Tibial artery (tissue), 4 donors: ENCODE data around the gene C5orf22.
A peak's percentile ranks its signal among the peaks of the same experiment; 100 is the strongest.

Experiments
- DNase-seq, 2 donors: peaks; one replicate each; pipeline ENCODE4 v3.0.0-alpha.2; 2019
- H3K27ac ChIP-seq, 2 donors: fragments of 200-600 bp; sonication (generic) in 1 of 2; 1 replicate in 1 of 2; 2 replicates in 1 of 2; pipeline ENCODE4 v1.5.1; 2018 to 2019; ENCODE audit warnings: mild to moderate bottlenecking in 1 of 2
- H3K27me3 ChIP-seq, 2 donors: fragments of 200-600 bp; sonication (generic) in 1 of 2; one replicate each; pipeline versions ENCODE4 v1.5.1 to v1.6.0; 2016 to 2019
- H3K36me3 ChIP-seq, 3 donors: fragments of 200-600 bp; sonication (generic) in 2 of 3; one replicate each; pipeline ENCODE4 v1.5.1; 2016 to 2019; ENCODE audit warnings: mild to moderate bottlenecking in 2 of 3
- H3K4me1 ChIP-seq, 4 donors: fragments of 200-600 bp; sonication (generic) in 2 of 4; 1 replicate in 3 of 4; 2 replicates in 1 of 4; pipeline ENCODE4 v1.5.1; 2016 to 2019
- H3K4me3 ChIP-seq, 2 donors: fragments of 200-600 bp; sonication (generic) in 1 of 2; 1 replicate in 1 of 2; 2 replicates in 1 of 2; pipeline ENCODE4 v1.5.1; 2018 to 2019; ENCODE audit warnings: mild to moderate bottlenecking in 2 of 2
- H3K9me3 ChIP-seq, 3 donors: fragments of 200-600 bp; sonication (generic) in 1 of 3; one replicate each; pipeline ENCODE4 v1.5.1; 2016 to 2019
- CTCF ChIP-seq, 2 experiments: fragments of 200-600 bp in 1 of 2; fragments of 450-650 bp in 1 of 2; IDR thresholded peaks; one replicate each; pipeline ENCODE4 v1.5.1; 2017 to 2019; ENCODE audit warnings: antibody characterized with exemption in 2 of 2, mild to moderate bottlenecking in 1 of 2, moderate library complexity in 1 of 2
- intact Hi-C: fragments of 100-400 bp; cut with DNase I; formaldehyde crosslinking; loops from one replicate; pipeline ENCODE4 v1.15.0; 2023; ENCODE audit warnings: low total_unique reads

The C5orf22 gene

GRCh38 chr5:31511305-31511704 is 20.8 kb upstream of the C5orf22 start:
- peaks cover 71 to 97% (median 87%) of the 10 kb centered on the region in 3 donors for H3K36me3 ChIP-seq

GRCh38 chr5:31516802-31517201 is 15.3 kb upstream of the C5orf22 start:
- Histone ChIP-seq H3K4me3 (no peak overlapping the region), H3K4me1 (no peaks in the 10 kb centered on the region), H3K36me3 (peaks cover 31 to 71% (median 59%) of the 10 kb centered on the region in 3 donors), H3K9me3 (no peaks in the 10 kb centered on the region), H3K27ac (no peak overlapping the region), H3K27me3 (no peaks in the 10 kb centered on the region)
- TF ChIP-seq CTCF (IDR thresholded peaks at IDR 0.05): no peak
- intact Hi-C loops: no loop called here
- no peak for DNase-seq

More at GRCh38 chr5:31511305-31511704, 20.8 kb upstream of the C5orf22 start:
- Histone ChIP-seq H3K9me3 (no peaks in the 10 kb centered on the region), H3K27ac (no peak overlapping the region), H3K4me1 (no peaks in the 10 kb centered on the region), H3K4me3 (no peak overlapping the region), H3K27me3 (no peaks in the 10 kb centered on the region)
- DNase-seq: no peak
- intact Hi-C loops: no loop called here
- no peak for TF ChIP-seq CTCF (IDR thresholded peaks at IDR 0.05)

GRCh38 chr5:31523041-31523440 is 9.1 kb upstream of the C5orf22 start:
- H3K27me3 ChIP-seq: no peaks in the 10 kb centered on the region
- TF ChIP-seq CTCF (IDR thresholded peaks at IDR 0.05): no peak
- H3K4me3 ChIP-seq: no peak overlapping the region
- H3K4me1 ChIP-seq: no peaks in the 10 kb centered on the region
- no peaks in the 10 kb centered on the region for H3K9me3 ChIP-seq
- no peak for DNase-seq
- H3K36me3 ChIP-seq: peaks cover 42 to 75% (median 68%) of the 10 kb centered on the region in 3 donors
- H3K27ac ChIP-seq: no peak overlapping the region
- intact Hi-C loops: no loop called here

DNA sequence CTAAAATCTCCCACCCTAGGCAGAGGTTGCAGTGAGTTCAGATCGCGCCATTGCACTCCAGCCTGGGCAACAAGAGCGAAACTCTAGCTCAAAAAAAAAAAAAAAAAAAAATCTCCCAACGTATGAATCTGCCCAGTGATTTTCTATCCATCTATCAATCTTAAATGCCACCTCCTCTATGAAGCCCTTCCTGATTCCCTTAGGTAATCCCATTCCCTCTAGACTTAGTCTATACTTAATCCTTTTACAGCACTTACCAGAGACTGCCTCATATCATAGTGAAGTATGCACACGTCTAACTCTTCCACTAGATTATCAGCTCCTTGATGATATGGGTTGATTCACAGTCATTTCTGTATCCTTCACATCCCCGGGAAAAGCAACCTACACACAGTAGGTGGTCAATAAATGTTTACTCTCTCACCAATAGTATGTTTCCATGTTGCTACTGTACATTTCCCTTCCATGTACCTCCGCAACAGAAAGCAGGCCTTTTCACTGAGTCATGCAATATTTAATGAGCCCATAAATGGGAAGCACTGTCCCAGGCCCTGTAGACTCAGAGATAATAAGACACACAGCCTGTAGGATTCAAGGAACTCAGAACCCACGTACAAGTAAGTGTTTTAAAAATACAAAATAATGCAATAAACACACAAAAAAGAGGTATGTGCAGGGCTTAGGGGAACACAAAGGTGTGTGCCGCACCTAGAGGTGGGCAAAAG is 1.4 kb upstream of the C5orf22 start:
- Histone ChIP-seq H3K27ac (no peak overlapping the region), H3K36me3 (peaks cover 31 to 50% (median 34%) of the 10 kb centered on the region in 3 donors), H3K9me3 (no peaks in the 10 kb centered on the region), H3K27me3 (no peaks in the 10 kb centered on the region), H3K4me1 (peaks cover 0 to 31% (median 24%) of the 10 kb centered on the region in 4 donors), H3K4me3 (peak overlapping the region; percentile 79 to 80)
- TF ChIP-seq CTCF (IDR thresholded peaks at IDR 0.05): no peak
- intact Hi-C loops: no loop called here
- DNase-seq: no peak

GRCh38 chr5:31531543-31531887 is 586 bp upstream of the C5orf22 start:
- Histone ChIP-seq H3K27me3 (no peaks in the 10 kb centered on the region), H3K4me3 (peak overlapping the region; percentile 79 to 80), H3K9me3 (no peaks in the 10 kb centered on the region), H3K4me1 (peaks cover 0 to 31% (median 24%) of the 10 kb centered on the region in 4 donors), H3K27ac (peak overlapping the region; percentile 63 to 81), H3K36me3 (peaks cover 30 to 50% (median 34%) of the 10 kb centered on the region in 3 donors)
- no peak for DNase-seq
- TF ChIP-seq CTCF (IDR thresholded peaks at IDR 0.05): no peak
- intact Hi-C loops: no loop called here
